BLaER1 treated with 17β-estradiol and CSF1 and Interleukin-3, amounts not matched to agents 10 nM and 100 nM (cell line): ENCODE results near the gene SIGLEC10.

Experiments used
- H3K27ac ChIP-seq, 11 experiments: shearing (Covaris generic); formaldehyde crosslinking; 2 replicates each; pipeline ENCODE4 v1.8.1; 2022
- H3K27me3 ChIP-seq, 11 experiments: shearing (Covaris generic); formaldehyde crosslinking; 2 replicates each; pipeline ENCODE4 v1.8.1; 2022
- H3K36me3 ChIP-seq, 11 experiments: shearing (Covaris generic); formaldehyde crosslinking; 2 replicates each; pipeline ENCODE4 v1.8.1; 2022
- H3K4me1 ChIP-seq, 10 experiments: shearing (Covaris generic); formaldehyde crosslinking; 2 replicates each; pipeline ENCODE4 v1.8.1; 2022
- H3K4me2 ChIP-seq, 11 experiments: shearing (Covaris generic); formaldehyde crosslinking; 2 replicates each; pipeline ENCODE4 v1.8.1; 2022
- H3K4me3 ChIP-seq, 10 experiments: shearing (Covaris generic); formaldehyde crosslinking; 2 replicates each; pipeline ENCODE4 v1.8.1; 2022
- H3K9ac ChIP-seq, 11 experiments: shearing (Covaris generic); formaldehyde crosslinking; 2 replicates each; pipeline ENCODE4 v1.8.1; 2022
- H3K9me3 ChIP-seq, 11 experiments: shearing (Covaris generic); formaldehyde crosslinking; replicated peaks in 1 of 11; 2 replicates each; pipeline ENCODE4 v1.8.1; 2022
- H4K20me1 ChIP-seq, 11 experiments: shearing (Covaris generic); formaldehyde crosslinking; 2 replicates each; pipeline ENCODE4 v1.8.1; 2022
- Cebpa-rat ChIP-seq, 11 experiments: shearing (Covaris generic); IDR thresholded peaks; 2 replicates each; pipeline ENCODE4 v1.8.1; 2022

Gene SIGLEC10

DNA sequence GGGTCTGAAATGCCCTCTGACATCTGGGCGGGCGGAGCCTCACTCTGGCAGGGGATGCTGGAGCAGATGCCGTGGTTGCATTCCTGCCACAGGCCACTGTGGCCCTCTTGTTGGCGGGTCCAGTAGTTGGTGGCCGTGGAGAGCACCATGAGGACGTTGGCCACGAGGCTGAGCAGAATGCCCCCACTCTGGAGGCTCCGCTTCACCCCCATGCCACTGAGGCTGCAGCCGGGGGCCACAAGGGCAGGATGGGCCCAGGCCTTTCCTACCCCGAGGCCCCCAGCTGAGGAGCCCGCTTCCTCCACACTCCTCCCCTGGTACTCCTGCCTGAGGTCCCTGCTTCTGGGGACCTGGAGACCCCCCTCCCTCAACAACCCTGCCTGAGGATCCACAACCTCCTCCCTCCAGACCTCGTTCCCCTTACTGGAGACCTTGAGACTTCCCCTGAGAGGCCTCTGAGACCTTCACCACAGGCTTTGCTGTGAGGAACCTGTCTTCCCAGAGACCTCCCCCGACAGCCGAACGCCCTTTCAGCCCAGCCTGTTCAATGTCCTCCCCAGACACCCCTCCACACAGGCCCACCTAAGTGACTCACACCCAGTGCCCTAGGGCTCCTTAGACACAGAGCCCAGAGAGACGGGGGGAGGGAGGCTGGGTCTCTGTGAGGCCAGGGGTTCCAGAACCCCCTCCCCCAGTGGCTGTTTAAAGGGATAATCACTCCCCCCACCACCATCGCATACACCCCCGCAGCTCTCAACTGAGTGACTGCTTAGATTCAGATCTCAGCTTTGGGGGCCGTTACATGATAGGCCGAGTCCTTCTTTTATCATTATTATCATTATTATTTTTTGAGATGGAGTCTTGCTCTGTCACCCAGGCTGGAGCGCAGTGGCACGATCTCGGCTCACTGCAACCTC, 48.8 kb downstream of the SIGLEC10 start, which contains the start of gene CLDND2:
Gene CLDND2, minus strand, starts transcription at position 638 of the 917 bp plus-strand sequence. Its CDS starts 426 bp downstream, at position 212.
- H3K9ac ChIP-seq: peak within 1 kb of the TSS; percentile 76 to 97 (median 93)
- no peaks in the 10 kb centered on the region for H3K9me3 ChIP-seq
- H3K27me3 ChIP-seq: no peaks in the 10 kb centered on the region
- 0 out of 22 replicates have a peak, but pooled peaks cover 0 to 5% (median 0%) of the 10 kb centered on the region in 11 experiments for H3K36me3 ChIP-seq
- peak within 1 kb of the TSS; percentile 67 to 87 (median 80) for H3K4me3 ChIP-seq
- H3K4me1 ChIP-seq: peaks cover 73 to 78% (median 75%) of the 10 kb centered on the region in 10 experiments
- H3K27ac ChIP-seq: peak within 1 kb of the TSS; percentile 51 to 99 (median 93); a peak in 21 of 22 replicates
- peak within 1 kb of the TSS; percentile 95 to 100 (median 99) for H3K4me2 ChIP-seq
- H4K20me1 ChIP-seq: no peaks in the 10 kb centered on the region; a peak in 2 of 22 replicates
- no peak for TF ChIP-seq Cebpa-rat (IDR thresholded peaks at IDR 0.05)

DNA sequence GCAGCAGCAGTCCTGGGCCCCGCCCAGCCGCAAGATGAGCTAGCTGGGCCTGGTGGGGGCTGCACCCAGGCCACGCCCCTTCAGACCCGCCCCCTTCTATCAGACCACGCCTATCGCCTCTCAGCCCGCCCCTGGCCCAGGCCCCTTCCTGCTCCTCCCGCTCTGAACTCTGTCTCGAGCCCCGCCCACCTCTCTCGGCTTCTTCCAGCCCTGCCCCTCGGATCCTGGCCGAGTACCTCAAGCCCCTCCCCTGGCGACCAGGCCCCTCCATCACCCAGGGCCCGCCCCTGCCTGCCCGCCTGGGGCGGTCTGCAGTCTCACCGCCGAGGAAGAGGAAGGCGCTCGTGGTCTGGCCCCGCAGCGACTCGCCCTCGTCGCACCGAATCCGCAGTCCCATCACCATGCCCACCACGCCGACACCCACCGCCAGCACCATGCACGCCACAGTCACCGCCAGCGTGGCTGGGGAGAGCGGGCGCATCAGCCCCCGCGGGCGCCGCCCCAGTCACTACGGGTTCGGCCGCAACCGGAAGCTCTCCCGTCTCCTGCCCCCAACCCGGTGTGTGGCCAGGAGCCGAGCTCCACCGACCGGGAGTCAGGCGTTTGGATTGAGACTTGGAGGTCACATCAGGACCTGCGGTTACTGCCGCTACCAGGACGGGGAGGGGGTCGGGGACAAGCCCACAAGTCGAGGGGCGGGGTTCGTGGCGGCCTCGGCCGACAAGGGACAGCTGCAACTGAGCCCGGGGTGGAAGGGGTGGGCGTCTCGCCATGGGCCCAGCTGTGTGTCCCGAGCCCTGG, 49.7 kb downstream of the SIGLEC10 start:
- 0 out of 22 replicates have a peak, but pooled peaks cover 0 to 5% (median 0%) of the 10 kb centered on the region in 11 experiments for H3K36me3 ChIP-seq
- H3K27me3 ChIP-seq: no peaks in the 10 kb centered on the region
- peak overlapping the region; percentile 65 to 99 (median 93); a peak in 21 of 22 replicates for H3K27ac ChIP-seq
- no peaks in the 10 kb centered on the region for H3K9me3 ChIP-seq
- no peak for TF ChIP-seq Cebpa-rat (IDR thresholded peaks at IDR 0.05)
- peaks cover 0 to 4% (median 0%) of the 10 kb centered on the region in 11 experiments; a peak in 2 of 22 replicates for H4K20me1 ChIP-seq
- H3K4me2 ChIP-seq: peak overlapping the region; percentile 95 to 100 (median 99)
- H3K9ac ChIP-seq: peak overlapping the region; percentile 78 to 97 (median 93)
- H3K4me1 ChIP-seq: peaks cover 72 to 77% (median 74%) of the 10 kb centered on the region in 10 experiments
- H3K4me3 ChIP-seq: peak overlapping the region; percentile 67 to 87 (median 80)

DNA sequence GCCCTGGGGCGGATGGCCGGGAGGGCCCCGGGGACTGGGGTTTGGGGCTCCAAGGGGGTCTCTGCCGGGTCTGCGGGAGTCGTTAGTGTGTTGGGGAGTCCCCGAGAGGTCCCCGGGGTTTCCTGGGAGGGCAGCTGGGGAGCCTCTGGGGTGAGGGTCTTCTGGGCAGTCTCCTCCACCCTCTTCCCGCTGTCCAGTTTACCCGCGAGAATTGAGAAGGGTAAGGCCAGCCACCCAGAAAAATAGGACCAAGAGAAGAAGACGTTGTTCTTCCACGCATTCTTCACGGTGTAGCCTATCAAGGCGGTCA, 50.2 kb downstream of the SIGLEC10 start:
- H4K20me1 ChIP-seq: peaks cover 0 to 6% (median 0%) of the 10 kb centered on the region in 11 experiments; a peak in 3 of 22 replicates
- no peak for TF ChIP-seq Cebpa-rat (IDR thresholded peaks at IDR 0.05)
- peak overlapping the region; percentile 65 to 99 (median 93) for H3K27ac ChIP-seq
- peak overlapping the region; percentile 78 to 97 (median 93) for H3K9ac ChIP-seq
- peak overlapping the region; percentile 67 to 87 (median 80) for H3K4me3 ChIP-seq
- peaks cover 73 to 78% (median 75%) of the 10 kb centered on the region in 10 experiments for H3K4me1 ChIP-seq
- H3K9me3 ChIP-seq: no peaks in the 10 kb centered on the region
- H3K4me2 ChIP-seq: peak overlapping the region; percentile 89 to 100 (median 98)
- no peaks in the 10 kb centered on the region for H3K27me3 ChIP-seq
- 0 out of 22 replicates have a peak, but pooled peaks cover 0 to 5% (median 0%) of the 10 kb centered on the region in 11 experiments for H3K36me3 ChIP-seq

DNA sequence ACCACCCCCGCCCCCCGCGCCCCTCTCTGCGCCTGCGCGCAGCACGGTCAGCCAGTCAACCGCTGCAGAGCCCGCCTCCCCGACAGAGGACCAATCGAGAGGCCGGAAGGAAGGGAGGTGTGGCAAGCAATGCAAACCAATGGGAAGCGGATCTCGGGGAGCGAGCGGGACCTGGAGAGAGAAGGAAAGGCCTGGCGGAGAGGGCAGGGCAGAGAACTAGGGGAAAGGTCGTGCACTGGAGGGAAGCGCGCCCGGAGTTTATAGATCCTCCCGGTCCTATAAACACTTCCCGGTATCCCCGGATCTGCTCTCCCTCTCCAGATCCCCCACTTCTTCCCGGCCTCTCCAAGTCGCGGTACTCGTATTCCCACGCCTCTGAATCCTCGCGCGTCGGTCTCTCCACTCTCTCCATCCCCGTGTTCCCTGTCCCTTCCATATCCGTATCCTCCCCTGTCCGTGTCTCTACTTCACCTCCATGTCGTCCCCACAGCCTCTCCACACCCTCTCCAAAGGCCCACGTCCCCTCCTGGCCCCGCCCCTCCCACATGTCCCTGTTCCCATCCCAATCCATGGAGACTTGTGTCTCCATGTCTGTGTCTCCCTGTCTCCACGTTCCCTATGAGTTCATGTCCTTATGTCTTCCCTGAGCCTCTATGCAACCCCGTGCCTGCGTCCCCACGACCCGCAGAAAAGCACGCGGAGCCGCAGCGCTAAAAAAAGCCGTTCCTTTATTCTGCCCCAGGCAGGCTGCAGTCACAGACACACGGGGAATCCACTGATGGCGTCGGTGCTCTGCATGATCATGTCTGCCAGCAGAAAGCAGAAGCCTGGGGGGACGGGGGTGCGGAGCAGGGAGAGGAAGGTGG, 50.8 kb downstream of the SIGLEC10 start:
- peaks cover 0 to 6% (median 0%) of the 10 kb centered on the region in 11 experiments; a peak in 3 of 22 replicates for H4K20me1 ChIP-seq
- H3K4me1 ChIP-seq: peaks cover 71 to 77% (median 75%) of the 10 kb centered on the region in 10 experiments
- H3K4me3 ChIP-seq: peak overlapping the region; percentile 67 to 87 (median 80)
- H3K36me3 ChIP-seq: 0 out of 22 replicates have a peak, but pooled peaks cover 0 to 5% (median 0%) of the 10 kb centered on the region in 11 experiments
- peak overlapping the region; percentile 89 to 100 (median 98) for H3K4me2 ChIP-seq
- H3K9ac ChIP-seq: peak overlapping the region; percentile 86 to 97 (median 93)
- peak overlapping the region; percentile 65 to 99 (median 95) for H3K27ac ChIP-seq
- no peaks in the 10 kb centered on the region for H3K9me3 ChIP-seq
- no peaks in the 10 kb centered on the region for H3K27me3 ChIP-seq
- TF ChIP-seq Cebpa-rat (IDR thresholded peaks at IDR 0.05): no peak

DNA sequence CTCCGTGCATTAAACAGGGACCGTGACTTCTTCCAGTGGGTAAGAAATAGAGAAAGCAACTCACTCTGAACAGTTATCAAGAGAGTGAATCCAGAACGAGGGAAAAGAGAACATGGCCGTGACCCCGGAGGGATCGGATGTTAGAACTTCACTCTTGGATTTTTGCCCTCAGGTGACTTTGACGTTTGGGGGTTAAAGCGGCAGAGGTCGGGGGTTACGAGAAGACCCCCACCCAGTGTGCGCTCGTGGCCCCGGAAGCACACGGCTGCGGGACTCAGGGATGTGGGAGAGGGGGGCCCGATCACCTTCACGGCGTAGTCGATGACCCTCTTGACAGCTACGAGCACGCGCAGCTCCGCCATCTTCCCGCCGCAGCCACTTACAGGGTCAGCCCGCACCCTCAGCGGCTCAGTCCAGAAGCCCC, 51.5 kb downstream of the SIGLEC10 start, which contains the start of gene ETFB:
Gene ETFB, minus strand, starts transcription at position 424 of the 424 bp plus-strand sequence. Its CDS starts 62 bp downstream, at position 362.
- peak within 1 kb of the TSS; percentile 67 to 87 (median 80) for H3K4me3 ChIP-seq
- H3K4me1 ChIP-seq: peaks cover 64 to 76% (median 70%) of the 10 kb centered on the region in 10 experiments

DNA sequence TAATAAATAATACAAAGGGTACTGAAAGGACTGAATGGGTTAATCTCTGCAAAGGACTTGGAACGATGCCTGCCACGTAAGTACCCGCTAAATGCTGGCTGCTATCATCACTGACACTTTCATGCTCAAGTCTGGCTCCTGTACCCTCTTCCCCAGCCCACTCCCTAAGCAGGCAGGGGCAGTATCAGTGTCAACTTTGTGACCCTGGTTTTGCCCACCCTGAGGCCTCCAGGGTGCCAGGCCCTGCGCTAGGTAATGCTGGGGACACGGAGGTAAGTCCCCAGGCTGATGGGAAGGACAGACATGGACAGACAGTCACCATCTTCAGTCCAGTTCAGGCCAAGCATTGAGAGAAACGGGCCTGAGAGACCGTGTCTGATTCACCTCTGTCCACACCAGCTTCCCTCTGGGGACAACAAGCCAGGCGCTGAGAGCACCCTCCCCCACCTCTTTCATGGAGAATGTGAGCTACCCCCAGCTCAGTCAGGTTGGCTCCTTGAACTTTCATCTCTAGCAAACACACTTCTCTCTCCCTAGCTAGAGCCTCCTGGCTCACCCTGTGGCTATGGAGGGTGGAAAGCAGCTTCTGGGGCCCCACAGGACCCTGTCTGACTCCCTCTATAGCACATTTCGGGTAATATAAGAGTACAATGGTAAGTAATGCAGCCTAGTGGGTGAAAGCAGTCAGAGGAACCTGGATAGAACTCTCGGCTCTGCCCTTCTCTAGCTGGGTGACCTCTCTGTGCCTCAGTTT, 52.1 kb downstream of the SIGLEC10 start:
- peak overlapping the region; percentile 86 to 97 (median 93) for H3K9ac ChIP-seq
- H3K27me3 ChIP-seq: no peaks in the 10 kb centered on the region
- no peaks in the 10 kb centered on the region for H3K9me3 ChIP-seq
- H3K27ac ChIP-seq: peak overlapping the region; percentile 82 to 99 (median 95)
- no peak for TF ChIP-seq Cebpa-rat (IDR thresholded peaks at IDR 0.05)
- peaks cover 0 to 6% (median 0%) of the 10 kb centered on the region in 11 experiments; a peak in 1 of 22 replicates for H3K36me3 ChIP-seq
- H4K20me1 ChIP-seq: peaks cover 0 to 6% (median 0%) of the 10 kb centered on the region in 11 experiments; a peak in 3 of 22 replicates
- peak overlapping the region; percentile 67 to 87 (median 80) for H3K4me3 ChIP-seq
- H3K4me2 ChIP-seq: peak overlapping the region; percentile 80 to 99 (median 94)
- H3K4me1 ChIP-seq: peaks cover 59 to 70% (median 64%) of the 10 kb centered on the region in 10 experiments

More for the DNA sequence above, 51.5 kb downstream of the SIGLEC10 start, which contains the start of gene ETFB:
- peak within 1 kb of the TSS; percentile 82 to 99 (median 95) for H3K27ac ChIP-seq
- TF ChIP-seq Cebpa-rat (IDR thresholded peaks at IDR 0.05): no peak
- peaks cover 0 to 6% (median 0%) of the 10 kb centered on the region in 11 experiments; a peak in 3 of 22 replicates for H4K20me1 ChIP-seq
- H3K4me2 ChIP-seq: peak within 1 kb of the TSS; percentile 95 to 100 (median 98)
- no peaks in the 10 kb centered on the region for H3K9me3 ChIP-seq
- peak within 1 kb of the TSS; percentile 86 to 97 (median 93) for H3K9ac ChIP-seq
- no peaks in the 10 kb centered on the region for H3K27me3 ChIP-seq
- peaks cover 0 to 5% (median 0%) of the 10 kb centered on the region in 11 experiments; a peak in 1 of 22 replicates for H3K36me3 ChIP-seq
